ENCODE measurements around the gene CSMD2. TPM values are rescaled to one million over a fixed set of nuclear protein-coding genes. Genes with fewer than 3 reads are reported as not detected.

Gene CSMD2
- total RNA-seq, 1 donor from 2014 or later: under 0.01 TPM

DNA sequence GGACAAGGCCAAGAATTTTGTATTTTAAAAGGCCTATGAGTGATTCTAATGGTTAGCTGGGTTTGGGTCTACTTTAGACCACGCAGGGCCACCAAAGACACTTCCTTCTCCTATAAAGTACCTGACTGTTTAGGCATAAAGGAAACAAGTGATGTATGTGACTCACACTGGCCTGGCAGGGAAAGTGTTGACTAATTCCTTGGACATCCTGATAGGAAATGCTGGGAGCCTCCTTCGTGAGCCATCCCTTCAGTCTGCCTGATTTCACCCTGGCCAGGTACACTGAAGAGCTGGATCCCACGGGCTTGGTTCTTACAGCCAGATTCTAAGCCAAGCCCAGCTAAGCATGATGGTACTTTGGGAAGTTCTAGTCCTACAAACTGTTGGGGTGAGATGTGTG lies 401.6 kb downstream of the CSMD2 start:
- DNase-seq (ENCODE audit: low read depth in 2 of 2): peak in 1 of 2 donors; percentile 30

DNA sequence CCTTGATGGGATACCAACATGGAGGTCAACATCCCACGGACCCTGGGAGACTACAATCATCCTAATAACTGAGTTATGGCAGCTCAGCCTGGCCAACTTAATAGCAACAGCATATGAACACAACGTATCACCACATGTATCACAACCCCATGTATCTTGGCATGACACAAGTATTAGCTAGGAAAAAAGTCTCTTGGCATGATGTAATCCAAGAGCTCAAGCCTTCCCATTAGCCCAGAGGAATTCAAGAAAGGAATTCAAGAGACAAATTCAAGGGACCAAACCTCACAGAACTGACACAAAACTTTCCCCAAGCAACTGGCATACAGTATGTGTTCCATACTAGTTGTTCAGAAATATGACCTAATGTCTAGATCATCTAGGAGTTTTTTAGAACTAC lies 402.1 kb downstream of the CSMD2 start:
- no peak for DNase-seq (ENCODE audit: low read depth in 2 of 2)

DNA sequence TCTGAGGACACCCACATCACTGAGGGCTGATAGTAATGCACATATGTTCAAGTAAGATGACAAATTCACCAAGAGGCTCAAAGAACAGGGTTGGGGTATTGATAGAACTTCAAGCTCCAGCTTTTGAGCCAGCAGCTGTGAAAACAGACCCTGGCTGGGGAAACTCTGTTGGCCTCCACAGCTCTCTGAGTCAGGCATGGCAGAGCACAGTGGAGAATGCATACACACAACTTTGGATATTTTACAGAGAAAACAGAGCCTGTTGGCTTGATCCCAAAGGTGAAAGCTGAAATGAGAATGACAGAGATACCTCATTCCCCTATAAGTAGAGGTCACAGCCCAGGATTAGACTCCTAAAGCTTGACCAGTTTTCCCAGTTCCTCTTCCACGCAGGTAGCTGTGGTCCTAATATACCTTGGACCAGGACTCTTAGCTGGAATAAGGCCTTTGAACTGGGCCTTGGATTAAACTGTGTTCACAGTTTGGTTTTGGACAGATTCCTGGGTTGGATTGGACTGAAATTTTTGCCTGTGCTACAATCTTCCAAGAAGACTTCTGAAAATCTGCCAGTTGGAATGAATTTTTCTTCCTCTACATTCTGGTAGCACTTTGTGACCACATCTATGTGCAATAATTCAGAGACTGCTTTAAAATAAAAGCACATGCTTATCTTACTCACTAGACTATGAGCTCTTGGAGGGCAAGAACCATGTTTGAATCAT lies 402.8 kb downstream of the CSMD2 start:
- peak in 1 of 2 donors; percentile 32 for DNase-seq (ENCODE audit: low read depth in 2 of 2)

DNA sequence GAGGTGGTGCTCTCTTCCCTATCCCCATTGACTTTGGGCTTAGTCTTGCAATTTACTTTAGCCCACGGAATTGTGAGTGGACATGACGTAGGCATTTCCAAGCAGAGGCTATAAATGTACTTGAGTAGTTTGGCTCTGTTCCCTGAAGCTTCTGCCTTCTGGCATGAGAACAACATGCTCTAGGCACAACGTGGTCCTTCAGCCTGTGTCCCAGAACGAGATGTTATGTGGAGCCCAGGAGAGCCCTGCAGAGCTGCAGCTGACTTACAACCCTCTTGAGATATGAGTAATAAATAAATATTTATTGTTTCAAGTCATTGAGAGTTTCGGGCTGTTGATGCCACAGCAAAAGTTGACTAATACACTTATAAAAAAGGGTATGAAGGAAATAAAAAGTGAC lies 406.3 kb downstream of the CSMD2 start:
- no peak for DNase-seq (ENCODE audit: low read depth in 2 of 2)

DNA sequence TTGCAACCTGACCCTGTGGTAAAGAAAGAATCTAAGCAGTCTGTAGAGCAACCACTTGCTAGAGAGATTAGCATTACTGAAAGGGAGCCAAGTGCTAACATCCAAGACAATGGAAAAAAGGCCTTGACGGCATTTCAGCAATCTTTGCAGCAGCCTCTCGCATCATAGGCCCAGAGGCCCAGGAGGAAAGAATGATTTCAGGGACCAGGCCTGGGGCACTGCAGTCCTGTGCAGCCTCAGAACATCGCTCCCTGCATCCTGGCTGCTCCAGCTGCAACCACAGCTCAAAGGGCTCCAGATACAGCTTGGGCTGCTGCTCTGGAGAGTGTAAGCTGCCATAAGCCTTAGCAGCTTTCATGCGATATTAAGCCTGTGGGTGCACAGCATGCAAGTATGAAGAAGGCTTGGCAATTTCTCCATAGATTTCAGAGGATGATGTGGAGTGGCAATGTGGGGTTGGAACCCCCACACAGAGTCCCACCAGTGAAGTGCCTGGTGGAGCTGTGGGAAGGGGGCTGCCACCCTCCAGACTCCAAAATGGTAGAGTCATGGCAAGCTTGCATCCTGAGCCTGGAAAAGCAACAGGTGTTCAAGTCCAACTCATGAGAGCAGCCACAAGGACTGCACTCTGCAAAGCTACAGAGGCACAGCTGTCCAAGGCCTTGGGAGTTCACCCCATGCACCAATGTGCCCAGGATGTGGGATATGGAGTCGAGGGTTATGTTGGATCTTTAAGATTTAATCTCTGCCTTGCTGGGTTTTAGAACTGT lies 411.8 kb downstream of the CSMD2 start:
- DNase-seq (ENCODE audit: low read depth in 2 of 2): no peak

DNA sequence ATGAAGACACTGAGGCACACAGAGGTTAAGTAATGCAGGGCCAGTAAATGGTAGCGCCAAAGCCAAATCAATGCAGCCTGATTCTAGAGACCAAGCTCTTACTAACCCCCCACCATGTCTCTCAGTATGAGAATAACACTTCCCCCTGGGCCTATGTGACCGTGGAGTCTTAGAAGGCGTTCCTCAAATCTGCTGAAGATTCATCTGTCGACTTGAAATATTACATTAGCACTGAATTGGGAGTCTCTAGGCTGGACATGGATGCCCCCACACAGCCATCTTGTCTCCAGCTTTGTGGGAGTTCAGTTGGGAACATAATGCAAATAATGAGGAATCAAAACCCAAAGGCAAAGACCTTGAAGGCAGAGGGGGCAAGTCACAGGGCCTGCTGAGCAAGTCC lies 419.1 kb downstream of the CSMD2 start:
- DNase-seq (ENCODE audit: low read depth in 2 of 2): no peak

DNA sequence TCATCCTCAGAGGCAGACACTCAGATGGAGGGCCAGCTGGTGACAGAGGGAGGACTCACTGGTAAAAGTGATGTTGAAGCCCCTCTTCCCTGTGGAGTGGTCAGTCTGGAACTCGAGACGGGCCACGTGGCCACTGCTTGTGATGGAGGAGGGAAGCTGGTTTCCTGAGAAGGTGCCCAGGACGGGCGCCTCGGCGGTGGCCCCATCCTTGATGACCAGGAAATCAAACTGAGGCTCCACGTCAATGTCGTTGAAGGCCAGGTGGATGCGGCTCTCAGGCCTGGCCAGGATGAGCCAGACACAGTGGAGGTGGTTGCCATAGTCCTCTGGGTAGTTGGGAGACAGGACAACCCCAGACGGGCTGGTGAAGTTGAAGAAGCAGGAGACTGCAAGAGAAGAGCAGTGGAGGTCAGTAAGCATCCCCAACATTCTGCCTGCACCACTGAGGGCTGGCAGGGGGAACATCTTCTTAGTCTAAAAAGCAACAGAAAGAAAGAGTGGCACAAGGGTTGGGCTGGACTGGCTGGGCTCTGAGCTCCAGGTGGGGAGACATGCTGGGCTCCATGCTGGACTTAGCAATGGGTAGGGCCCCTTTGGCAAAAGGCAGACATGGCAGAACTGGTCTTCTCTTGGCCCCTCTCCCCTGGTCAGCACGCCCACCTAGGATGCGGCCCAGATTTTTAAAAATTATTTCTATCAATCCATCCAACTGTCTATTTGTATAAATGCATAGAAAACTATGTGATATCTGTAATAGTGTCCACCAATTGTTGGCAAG lies 421.6 kb downstream of the CSMD2 start:
- no peak for DNase-seq (ENCODE audit: low read depth in 2 of 2)

DNA sequence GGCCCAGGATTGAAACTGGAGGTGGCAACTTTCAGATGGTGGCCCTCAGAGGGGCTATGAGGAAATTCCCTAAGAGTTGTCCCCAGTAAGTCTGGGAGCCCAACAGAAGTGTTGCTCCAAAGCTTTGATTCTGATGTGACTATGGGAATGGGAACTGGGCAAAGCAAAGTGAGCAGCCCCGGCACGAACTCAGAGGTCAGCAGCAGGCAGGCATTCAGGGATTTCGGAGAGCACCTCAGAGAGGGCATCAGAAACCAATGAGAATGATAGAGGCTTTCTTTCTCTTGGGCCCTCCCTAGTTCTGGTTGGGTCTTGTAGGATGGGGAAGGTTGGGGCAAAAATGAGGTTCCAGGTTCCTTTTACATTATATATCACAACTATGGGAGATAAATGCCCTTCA lies 422.4 kb downstream of the CSMD2 start:
- no peak for DNase-seq (ENCODE audit: low read depth in 2 of 2)

DNA sequence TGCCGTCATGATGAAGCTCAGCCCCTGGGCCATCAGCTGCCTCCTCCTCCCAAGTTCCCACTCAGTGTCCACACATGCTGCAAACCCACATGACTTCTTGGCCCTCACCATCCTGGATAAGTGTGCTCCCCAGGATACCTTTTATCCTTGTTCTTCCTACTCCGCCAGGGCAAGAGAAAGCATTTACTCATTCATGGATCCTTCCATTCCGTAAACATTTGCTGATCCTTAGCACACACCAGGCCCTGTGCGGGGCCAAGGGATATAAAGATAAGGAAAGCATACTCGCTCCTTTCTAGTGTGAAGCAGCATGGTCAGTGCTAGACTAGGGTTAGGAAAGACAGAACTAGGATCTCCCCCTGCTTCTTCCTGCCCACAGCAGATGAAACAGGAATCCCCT lies 423.3 kb downstream of the CSMD2 start:
- DNase-seq (ENCODE audit: low read depth in 2 of 2): no peak

DNA sequence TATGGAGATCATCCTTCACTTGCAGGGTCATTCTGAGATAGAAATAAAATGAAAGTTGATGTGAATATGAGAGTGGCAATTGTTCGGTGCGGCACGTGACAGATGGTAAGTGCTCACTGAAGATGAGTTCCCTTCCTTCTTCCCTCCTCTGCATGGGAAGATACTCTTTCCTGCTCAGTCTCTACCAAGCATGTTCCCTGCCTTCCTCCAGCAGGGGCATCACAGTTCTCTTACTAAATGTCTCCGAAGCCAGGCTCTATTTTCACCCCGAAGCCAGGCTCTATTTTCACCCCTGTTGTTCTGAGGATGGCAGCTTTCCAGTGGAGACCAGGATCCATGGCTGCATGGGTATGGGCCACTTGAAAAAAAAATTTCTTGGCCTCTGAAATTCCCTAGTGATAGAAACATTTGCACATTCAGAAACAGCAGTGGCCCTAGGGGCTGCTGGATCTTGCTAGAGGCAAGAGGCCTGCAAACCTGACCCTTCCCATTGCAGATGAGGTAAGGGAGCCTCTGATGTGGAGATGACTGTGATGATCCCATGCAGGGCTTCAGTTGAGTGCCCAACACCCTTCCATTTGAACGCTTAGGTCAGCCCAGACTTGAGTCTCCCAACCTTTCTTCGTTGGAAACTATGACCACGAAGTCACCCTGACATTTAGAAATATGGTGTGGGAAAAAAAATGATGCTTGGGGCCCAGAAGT lies 424.8 kb downstream of the CSMD2 start:
- no peak for DNase-seq (ENCODE audit: low read depth in 2 of 2)

DNA sequence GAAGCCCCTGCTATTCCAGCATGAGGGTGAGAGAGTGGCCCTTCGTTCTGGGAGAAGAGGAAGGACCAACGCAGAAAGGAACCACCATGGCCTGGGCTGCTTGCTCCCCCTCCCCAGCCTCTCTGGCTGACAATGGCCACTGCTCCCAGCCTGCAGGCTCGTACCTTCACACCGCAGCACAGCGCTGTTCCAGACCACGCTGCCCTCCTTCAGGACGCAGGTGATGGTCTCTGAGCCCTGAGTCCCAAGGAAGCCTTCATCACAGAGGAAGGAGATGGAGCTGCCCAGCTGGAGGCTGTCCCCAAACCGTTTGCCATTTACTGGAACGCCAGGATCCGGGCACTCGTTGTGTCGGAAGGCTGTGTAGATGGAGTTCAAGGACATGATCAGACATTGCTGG lies 426.1 kb downstream of the CSMD2 start:
- no peak for DNase-seq (ENCODE audit: low read depth in 2 of 2)

DNA sequence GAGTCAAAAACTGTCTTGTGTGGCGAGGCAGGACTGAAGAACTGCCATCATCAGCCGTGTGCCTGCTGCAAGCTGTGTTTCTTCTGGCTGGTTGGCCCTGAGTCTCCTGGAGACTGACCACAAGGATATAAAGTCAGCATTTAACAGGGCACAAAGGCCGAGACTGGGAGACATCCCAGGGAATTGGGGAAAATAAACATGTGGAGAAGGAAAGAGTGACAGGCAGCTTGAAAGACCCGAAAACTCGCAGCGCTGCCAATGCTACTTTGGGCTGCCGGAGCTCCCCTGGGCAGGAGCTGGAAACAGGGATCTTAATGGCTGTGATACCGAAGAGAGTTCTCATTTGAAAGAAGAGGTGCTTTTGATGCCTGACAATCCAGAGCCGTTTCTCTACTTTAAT lies 426.5 kb downstream of the CSMD2 start:
- DNase-seq (ENCODE audit: low read depth in 2 of 2): no peak

DNA sequence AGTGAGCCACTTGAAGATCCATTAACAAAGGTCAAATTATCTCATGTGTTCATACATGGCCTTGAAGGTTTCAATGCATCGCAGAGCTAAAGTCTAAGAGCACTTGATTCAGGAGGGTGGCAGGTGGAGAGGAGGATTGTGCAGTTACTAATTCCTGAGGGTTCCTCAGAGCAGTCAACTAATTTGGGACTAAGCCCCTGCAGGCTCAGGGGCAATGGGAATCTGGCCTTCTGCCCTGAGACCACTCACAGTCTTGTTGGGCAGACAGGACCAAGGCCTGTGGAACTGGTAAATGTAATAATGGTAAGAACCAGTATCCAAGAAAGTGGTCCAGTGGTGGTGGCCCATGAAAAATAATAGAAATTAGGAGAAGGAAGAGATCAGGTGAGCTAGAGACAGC lies 428.5 kb downstream of the CSMD2 start:
- DNase-seq (ENCODE audit: low read depth in 2 of 2): no peak

DNA sequence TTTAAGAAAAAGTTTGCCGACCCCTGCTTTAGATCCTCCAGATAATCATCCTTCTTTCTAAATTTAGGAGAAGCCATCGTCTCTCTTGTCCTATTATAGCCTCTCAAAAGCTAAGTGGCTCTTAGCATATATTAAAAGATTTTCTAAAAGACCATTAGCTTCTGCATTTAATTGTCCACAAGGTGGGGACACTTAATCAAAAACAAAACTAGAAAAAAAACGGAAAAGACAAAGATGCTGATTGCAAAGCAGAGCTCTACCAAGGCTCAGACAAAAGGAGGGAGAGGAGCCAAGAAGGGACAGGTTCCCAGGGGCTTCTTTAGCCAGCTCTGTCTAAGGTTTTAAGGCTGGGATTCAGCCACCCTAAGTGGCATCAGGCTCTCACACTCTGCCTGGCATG lies 429.4 kb downstream of the CSMD2 start:
- no peak for DNase-seq (ENCODE audit: low read depth in 2 of 2)

DNA sequence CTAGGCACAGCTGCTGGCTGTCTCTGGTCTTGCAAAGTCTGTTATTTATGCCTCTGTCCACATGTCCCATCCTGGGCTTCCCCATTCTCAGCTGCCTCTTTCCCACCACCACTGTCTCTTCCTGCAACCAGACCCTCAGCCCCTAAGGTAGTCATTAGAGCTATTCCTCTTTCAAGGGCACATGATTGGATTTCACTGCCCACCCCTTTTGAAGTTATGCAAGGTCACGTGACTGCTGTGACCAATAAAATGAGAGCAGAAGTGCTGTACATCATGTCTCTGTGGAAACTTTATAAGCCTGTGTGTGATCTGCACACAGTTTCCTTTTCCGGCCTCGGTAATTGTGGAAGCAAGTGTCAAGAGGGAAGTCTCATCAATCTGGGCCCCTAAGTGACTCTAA lies 437.7 kb downstream of the CSMD2 start:
- DNase-seq (ENCODE audit: low read depth in 2 of 2): no peak

DNA sequence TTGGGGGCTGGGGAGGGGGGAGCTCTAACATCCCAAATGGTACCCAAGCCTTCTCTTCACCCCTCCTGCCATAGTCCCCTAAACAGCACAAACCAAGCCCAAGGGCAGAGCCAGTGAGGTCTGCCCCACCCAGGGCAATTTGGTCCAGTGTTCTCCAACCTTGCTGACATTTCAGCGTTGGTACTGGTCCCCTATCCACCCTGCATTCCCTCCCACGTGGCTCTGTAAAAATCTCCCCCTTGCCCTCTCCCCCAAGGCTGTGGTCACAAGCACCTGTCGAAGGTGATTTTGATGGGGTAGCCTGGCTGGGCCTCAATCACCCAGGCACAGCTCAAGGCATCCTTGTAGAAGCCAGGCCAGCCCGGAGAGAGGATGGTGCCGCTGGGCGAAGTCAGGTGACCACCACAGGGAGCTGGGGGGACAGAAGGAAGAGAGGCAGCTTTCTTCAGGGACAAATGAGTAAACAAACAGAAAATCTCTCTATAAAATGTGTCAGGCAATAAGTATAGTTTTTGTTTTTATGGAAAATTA lies 438.7 kb downstream of the CSMD2 start:
- no peak for DNase-seq (ENCODE audit: low read depth in 2 of 2)

DNA sequence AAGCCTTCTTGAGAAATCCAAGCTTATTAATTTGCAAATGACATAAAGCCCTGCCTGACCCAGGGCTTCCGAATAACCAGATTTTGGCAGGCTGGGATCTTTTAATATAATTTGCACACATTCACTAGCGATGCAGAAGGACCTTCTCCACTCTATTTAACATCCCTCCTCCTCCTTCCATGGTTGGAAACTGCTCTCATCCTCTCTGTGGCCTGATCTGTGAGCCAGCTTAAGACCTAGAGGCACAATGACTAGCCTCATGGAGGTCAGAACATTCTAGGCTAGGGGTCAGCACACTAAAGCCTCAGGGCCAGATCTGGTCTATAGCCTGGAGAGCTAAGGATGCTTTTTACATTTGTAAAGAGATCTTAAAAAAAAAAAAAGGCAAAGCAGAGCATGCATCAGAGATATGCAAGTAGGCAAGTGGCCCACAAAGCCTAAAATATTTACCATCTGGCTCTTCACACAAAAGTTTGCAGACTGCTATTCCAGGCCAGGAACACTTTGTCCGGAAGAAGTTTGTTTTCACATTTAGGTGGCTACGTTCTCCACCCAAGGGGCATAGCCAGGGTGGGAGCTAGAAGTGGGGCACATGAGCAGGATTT lies 439.4 kb downstream of the CSMD2 start:
- no peak for DNase-seq (ENCODE audit: low read depth in 2 of 2)

DNA sequence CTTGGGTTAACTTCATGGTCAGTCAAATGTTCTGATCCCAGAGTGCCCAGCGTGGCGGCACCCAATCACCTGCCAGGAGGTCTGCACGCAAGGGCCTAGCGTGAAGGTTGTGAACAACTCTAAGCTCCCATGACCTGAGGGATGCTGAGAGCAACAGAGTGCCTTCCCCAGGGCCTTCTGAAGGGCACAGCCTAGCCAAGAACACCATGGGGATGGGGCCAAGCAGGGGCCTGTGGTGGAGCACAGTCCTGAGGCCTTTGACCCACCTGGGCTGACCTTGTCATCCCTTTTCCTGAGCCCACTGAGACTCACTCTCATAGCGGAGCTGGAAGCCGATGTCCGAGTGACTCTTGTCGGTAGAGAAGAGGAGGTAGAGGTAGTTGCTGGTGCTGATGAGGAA lies 440.0 kb downstream of the CSMD2 start:
- no peak for DNase-seq (ENCODE audit: low read depth in 2 of 2)

DNA sequence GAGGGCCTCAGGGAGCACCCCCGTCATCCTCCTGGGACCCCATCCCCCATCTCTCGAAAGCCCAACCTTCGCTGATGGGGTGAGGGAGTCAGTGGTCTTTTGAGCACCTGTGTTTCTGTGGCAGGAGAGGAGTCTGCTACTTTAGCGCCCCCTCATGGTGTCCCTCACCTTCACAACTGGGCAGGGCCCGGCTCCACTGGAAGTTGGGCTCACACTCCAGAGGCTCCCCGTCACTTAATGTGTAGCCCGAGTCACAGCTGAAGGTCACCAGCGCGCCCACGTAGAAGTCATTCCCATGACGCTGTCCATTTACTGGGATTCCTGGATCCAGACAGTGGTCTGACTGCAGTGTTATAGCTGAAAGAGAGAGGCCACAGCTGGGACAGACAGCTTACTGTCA lies 440.7 kb downstream of the CSMD2 start:
- DNase-seq (ENCODE audit: low read depth in 2 of 2): no peak

DNA sequence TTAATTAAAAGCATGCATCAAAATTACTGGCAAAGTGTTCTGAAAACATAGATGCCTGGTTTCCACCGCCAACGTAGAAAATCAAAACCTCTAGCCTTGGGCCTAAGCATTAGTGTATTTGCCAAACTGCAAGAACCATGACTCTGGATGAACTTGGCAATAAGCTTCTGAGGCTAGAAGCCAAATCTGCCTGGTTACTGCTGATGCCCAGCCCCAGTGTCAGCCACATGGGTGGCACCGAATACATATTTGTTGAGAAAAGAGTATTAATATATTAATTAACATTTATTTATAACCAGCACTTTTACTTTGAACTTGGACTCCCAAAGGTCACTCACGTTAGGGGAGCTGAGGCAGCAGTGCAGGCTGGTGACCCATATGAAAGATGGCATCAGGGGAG lies 441.8 kb downstream of the CSMD2 start:
- no peak for DNase-seq (ENCODE audit: low read depth in 2 of 2)

DNA sequence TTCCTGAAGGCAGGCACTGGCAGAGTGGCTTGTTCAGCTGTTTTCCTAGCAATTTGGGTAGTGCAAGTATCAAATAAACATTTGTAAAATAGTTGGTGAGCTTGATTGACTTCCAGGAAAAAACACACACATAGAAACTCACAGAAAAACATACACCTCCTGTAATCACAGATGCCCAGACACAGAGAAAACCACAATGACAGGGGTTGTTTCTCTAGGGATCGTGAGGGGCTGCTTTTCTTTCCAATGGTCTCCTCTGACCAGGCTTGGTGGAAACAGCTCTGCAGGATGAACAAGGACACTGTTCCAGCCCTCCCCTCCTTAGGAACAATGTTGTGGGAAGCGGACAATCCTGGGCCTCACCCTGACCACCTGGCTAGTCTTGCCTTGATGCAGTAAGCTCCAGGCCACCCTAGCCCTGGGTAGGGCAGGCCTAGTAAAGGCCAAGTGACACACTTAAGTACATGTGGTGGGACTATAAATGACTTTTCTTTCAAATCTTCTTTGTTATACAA lies 443.7 kb downstream of the CSMD2 start:
- no peak for DNase-seq (ENCODE audit: low read depth in 2 of 2)
